ENCODE measurements around the gene CHID1. TPM values are rescaled to one million over a fixed set of nuclear protein-coding genes. Genes with fewer than 3 reads are reported as not detected.
A peak's percentile ranks its signal among the peaks of the same experiment; 100 is the strongest.

Gene CHID1
- total RNA-seq, 1 donor from 2014 or later = 29.5 TPM

DNA sequence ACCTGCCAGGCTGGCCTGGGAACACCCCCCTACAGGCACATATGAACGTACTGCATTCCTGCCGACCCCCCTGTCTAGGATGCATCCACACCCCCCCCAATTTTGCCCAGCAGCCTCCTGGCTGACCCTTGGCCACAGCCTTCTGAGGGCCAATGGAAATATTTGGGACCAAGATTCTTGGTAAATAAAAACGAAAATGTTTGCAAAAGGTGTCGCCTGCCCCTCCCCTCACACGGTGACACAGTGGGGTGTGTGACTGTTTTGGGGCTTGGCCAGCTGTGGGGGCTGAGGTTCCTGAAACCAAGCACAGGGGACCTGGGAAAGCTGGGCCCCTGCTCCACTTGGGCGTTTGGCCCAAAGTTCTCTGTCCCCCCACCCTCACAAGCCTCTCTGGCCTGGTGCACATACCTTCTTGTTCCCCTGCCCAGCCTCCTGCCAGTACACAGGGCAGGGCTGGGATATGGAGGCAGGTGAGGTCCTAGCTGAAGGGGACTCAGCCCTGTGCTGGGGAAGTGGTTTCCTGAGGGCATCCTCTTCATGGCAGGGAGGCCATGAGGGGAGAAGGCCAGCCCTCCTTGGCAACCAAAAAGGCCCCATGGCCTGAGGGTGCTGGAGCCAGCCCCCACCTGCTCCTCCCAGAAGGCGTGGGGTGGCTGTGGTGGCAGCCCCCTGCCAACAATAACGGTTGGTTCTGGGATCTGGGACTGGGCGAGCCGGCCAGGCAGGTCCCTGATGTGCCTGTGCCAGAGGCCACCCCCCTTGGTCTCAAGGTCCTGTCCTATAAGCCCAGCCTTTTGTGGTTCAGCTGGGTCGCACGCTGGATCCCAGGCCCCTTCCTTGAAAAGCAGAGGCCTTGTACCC is 85.0 kb downstream of the CHID1 start:
- no peak for DNase-seq (ENCODE audit: low read depth in 2 of 2)

GRCh38 chr11:824942-825341 is 85.7 kb downstream of the CHID1 start:
- DNase-seq (ENCODE audit: low read depth in 2 of 2) = no peak

DNA sequence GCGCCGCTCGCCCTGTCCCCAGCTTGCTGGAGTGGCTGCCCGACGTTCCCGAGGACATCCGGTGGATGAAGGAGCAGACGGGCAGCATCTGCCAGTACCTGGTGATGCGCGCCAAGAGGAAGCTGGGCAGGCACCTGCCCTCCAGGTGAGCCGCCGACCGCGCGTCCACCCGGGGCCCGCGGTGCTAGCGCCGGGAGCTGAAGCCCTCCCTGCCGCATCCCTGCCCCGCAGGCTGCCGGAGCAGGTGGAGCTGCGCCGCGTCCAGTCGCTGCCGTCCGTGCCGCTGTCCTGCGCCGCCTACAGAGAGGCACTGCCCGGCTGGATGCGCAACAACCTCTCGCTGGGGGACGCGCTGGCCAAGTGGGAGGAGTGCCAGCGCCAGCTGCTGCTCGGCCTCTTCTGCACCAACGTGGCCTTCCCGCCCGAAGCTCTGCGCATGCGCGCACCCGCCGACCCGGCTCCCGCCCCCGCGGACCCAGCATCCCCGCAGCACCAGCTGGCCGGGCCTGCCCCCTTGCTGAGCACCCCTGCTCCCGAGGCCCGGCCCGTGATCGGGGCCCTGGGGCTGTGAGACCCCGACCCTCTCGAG is 86.2 kb downstream of the CHID1 start:
- DNase-seq (ENCODE audit: low read depth in 2 of 2) = no peak

GRCh38 chr11:823441-824291 is 86.9 kb downstream of the CHID1 start:
- DNase-seq (ENCODE audit: low read depth in 2 of 2) = no peak

- no peak for DNase-seq (ENCODE audit: low read depth in 2 of 2)
Observed at GRCh38 chr11:821512-822371, 88.9 kb downstream of the CHID1 start.

GRCh38 chr11:820655-821511 is 89.7 kb downstream of the CHID1 start:
- peak in 1 of 2 donors; percentile 58 for DNase-seq (ENCODE audit: low read depth in 2 of 2)

- peak; percentile 85 to 90 for DNase-seq (ENCODE audit: low read depth in 2 of 2)
Observed at GRCh38 chr11:819943-820649, 90.5 kb downstream of the CHID1 start.

DNA sequence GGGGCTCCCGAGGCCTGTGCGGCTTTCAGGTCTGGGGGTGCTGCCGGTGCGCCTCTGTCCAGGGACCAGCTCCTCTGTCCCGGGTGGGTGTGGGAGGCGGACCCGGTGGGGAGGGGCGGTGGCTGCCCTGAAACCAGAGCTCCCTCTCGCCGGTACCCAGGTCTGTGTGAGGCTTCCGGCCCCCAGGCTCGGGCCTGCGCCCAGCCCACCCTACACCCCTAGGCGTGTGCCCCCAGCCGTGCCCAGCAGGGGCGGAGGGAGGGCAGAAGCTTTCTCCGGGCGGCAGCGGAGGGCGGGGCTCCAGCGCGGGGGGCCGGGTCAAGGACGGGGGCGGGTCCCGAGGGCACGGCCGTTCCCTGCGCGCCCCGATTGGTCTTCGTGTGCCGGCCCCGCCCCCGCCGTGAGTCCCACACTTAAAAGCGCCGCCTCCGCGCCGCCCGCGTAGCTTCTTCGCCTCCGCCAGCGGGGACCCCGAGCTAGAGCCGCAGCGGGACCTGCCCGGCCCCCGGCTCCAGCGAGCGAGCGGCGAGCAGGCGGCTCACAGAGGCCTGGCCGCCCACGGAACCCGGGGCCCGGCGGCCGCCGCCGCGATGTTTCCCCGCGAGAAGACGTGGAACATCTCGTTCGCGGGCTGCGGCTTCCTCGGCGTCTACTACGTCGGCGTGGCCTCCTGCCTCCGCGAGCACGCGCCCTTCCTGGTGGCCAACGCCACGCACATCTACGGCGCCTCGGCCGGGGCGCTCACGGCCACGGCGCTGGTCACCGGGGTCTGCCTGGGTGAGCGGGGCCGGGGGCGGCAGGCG is 91.3 kb downstream of the CHID1 start:
- peak; percentile 67 to 91 for DNase-seq (ENCODE audit: low read depth in 2 of 2)

DNA sequence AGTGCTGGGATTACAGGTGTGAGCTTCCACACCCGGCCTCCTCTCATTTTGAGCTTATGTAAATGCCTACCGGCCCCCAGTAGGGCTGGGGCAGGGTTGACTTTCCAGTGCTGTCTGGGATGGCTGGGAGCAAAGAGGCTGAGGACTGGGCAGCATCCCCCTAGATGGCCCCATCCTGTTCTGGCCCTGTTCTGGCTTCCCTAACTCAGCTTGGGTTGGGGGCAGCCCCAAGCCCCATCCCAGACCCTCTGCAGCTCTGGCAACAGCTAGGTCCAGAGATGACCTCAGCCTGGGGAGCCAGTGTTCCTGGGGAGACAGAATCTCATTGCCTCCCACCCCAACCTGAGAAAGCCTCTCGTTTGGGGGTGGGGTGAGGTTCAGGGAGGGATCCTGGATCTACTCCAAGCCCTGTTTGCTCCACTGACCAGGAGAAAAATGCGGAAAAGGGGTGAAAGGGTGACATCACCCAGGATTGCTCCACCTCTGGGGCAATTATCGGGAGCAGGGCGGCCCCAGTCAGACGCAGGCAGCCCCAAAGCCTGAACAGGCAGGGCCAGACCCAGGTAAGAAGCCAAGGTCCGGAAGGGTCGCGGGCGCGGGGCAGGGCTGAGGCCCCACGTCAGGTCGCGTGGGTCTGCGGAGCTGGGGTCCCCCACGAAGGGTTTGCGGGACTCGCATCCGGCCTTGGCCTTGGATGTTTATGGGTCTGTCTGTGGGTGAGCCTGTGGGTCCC is 92.0 kb downstream of the CHID1 start, which contains the start of gene PNPLA2:
Gene PNPLA2 (plus strand): TSS at position 519 of the 733 bp plus-strand sequence. CDS start 805 bp downstream, outside the sequence.
- no peak for DNase-seq (ENCODE audit: low read depth in 2 of 2)

Other genes starting within 250 kb of the CHID1 start
- 30.9 and 37.6 TPM in 2 replicates for gene DEAF1, start 215.6 kb downstream of the CHID1 start, total RNA-seq
- gene TMEM80, start 215.0 kb downstream of the CHID1 start, total RNA-seq = 7.6 and 15.3 TPM in 2 replicates
- 2.7 and 3.0 TPM in 2 replicates for gene EPS8L2, start 204.6 kb downstream of the CHID1 start, total RNA-seq
- 112 and 113 TPM in 2 replicates for gene TALDO1, start 163.3 kb downstream of the CHID1 start, total RNA-seq
- gene GATD1, start 133.3 kb downstream of the CHID1 start, total RNA-seq = 19.3 and 32.4 TPM in 2 replicates
- gene CEND1, start 120.7 kb downstream of the CHID1 start, total RNA-seq = under 0.01 and 0.13 TPM in 2 replicates
- gene SLC25A22, start 112.5 kb downstream of the CHID1 start, total RNA-seq = 4.0 and 7.7 TPM in 2 replicates
- 4.5 and 4.9 TPM in 2 replicates for gene PIDD1, start 105.6 kb downstream of the CHID1 start, total RNA-seq
- gene RPLP2, start 100.8 kb downstream of the CHID1 start, total RNA-seq = 253 and 338 TPM in 2 replicates
- 29.5 and 63.3 TPM in 2 replicates for gene PNPLA2, start 91.9 kb downstream of the CHID1 start, total RNA-seq
- gene CRACR2B, start 82.9 kb downstream of the CHID1 start, total RNA-seq = 12.1 and 16.9 TPM in 2 replicates
- 498 and 1,021 TPM in 2 replicates for gene CD151, start 77.9 kb downstream of the CHID1 start, total RNA-seq
- gene POLR2L, start 68.3 kb downstream of the CHID1 start, total RNA-seq = 200 and 256 TPM in 2 replicates
- 73.4 and 118 TPM in 2 replicates for gene TSPAN4, start 68.0 kb downstream of the CHID1 start, total RNA-seq
- gene AP2A2, start 15.1 kb upstream of the CHID1 start, total RNA-seq = 25.9 and 37.6 TPM in 2 replicates
- not detected in 2 replicates for gene MUC6, start 125.9 kb upstream of the CHID1 start, total RNA-seq
- not detected in 2 replicates for gene MUC2, start 164.1 kb upstream of the CHID1 start, total RNA-seq
- not detected in 2 replicates for gene MUC5AC, start 247.1 kb upstream of the CHID1 start, total RNA-seq

All from dermis microvascular lymphatic vessel endothelial cell (primary cell).